ENCODE measurements around the gene ANKS1B.
"Not testable (repeated sequence)": the region's sequence is repeated elsewhere in the genome, so short reads cannot be mapped to it uniquely, and the experiment has no call there.

The ANKS1B gene

DNA sequence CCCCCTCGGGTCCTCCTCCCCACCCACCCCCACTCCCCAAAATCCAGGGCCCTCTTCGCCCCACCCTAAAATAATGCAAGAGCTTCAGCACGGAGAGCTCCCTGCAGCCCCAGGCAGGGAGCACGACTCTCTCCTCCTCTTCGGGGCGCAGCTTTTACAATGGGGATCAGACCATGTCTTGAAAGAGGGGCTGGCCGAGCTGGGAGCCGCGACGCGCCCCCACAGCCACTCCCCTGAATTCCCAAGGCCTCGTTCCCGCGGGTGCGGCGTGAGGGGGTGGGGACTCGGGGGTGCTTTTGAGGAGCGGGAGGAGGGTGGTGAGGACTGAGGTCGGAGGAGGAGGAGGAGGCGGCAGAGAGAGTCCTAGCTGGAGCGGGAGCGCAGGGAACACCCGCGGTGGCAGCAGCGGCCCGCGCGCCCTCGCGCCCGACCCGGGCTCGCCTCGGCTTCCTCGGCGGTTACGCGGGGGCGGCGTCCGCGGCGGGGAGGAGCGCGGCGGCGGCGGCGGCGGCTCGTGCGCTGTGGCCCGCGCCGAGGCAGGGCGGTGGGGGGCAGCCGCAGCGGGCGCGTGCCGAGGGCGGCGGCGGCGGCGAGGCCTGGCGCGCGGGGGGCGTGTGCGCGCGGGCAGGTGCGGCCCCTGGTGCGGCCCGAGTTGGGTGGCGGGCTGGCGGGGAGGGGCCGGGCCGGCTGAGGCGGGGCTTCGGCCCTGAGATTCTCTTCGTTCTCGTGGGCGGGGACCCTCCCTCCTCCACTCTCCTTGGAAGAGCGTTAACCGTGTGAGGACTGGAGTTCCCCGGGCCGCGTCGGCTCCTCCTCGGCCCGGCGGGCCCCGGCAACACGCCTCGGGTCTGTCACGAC, at the start of gene ANKS1B:
Gene ANKS1B, minus strand, starts transcription at position 666 of the 858 bp plus-strand sequence. CDS start 699 bp downstream, outside the sequence.
- DNase-seq (ENCODE audit: low read depth in 2 of 2) = peak in 1 of 2 experiments; percentile 11

DNA sequence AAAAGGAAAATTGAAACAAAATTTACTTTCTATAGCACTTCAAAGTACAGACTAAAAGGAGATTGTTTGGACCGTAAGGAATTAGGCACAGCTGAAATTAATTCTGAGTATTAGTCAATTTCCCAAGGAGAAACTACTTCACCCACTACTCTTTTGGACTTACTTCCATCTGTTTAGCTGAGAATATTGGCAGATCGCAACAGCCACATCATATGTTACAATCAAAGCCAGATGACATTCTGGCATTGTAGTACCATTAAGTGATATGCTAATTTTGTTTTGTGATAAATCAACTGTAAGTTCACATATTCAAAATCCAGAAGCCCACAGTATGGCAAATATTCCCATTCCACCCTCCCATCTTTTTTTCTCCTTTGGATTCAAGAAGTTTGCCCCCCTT, 47.1 kb upstream of the ANKS1B start:
- no peak for DNase-seq (ENCODE audit: low read depth in 2 of 2)

DNA sequence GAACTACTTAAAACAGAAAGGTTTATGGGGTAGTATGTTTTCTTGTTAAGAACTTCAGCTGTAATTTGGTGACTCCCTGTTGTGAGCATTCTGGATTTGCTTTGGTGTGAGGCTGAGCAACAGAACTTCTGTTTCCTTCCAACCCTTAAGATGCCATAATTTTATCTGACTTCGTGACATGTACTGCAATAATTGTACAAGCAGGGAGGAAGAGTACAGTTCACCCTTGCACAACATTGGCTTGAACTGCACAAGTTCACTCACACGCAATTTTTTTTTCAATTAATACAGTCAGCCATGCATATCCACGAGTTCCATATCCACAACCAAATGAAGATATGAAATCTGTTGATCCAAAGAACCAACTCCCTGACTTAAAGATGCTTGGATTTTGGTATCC, 42.9 kb upstream of the ANKS1B start:
- DNase-seq (ENCODE audit: low read depth in 2 of 2) = no peak

DNA sequence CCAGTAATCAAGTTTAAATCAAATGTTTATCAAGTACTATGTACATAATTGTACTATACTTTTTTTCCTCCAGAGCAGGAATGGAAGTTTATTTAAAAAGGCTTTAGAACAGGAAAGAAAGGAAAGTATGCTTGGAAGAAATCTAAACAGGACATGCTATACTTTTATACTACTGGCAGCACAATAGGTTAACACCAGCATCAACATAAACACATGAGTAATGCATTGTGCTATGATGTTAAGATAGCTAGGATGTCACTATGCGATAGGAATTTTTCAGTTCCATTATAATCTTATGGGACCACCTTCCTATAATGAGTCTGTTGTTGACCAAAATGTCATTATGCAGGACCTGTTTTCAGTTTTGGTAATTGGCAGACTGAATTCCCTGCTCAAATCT, 41.5 kb upstream of the ANKS1B start:
- no peak for DNase-seq (ENCODE audit: low read depth in 2 of 2)

DNA sequence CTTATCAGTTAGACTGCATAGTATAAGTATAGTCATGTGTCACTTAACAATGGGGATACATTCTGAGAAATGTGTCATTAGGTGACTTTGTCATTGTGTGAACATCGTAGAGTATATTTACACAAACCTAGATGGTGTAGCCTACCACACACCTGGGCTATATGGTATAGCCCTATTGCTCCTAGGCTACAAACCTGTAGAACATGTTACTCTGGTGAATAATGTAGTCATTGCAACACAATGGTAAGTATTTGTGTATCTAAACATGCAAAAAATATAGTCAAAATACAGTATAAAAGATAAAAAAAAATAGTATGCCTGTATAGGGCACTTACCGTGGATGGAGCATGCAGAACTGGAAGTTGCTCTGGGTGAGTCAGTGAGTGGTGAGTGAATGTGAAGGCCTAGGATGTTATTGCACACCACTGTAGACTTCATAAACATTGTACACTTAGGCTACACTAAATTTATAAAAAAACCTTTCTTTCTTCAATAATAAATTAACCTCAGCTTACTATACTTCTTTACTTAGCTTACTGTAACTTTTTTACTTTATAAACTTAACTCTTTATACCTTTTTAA, 40.3 kb upstream of the ANKS1B start:
- DNase-seq (ENCODE audit: low read depth in 2 of 2) = no peak

DNA sequence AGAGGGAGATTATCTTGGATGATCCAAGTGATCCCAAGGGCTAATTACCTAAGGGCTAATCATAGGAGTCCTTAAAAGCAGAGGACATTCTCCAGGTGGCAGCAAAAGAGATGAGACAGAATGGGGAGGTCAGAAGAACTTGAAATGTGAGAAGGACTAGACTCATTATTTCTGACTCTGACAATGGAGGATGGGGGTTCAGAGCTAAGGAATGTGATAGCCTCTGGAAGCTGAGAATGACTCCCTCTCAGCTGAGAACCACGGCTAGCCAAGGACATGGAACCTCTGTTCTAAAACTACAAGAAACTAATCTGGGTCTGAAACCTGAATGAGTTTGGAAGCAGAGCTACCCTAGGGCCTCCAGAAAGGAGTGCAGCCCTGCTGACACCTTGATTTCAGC, 35.6 kb upstream of the ANKS1B start:
- DNase-seq (ENCODE audit: low read depth in 2 of 2) = no peak

DNA sequence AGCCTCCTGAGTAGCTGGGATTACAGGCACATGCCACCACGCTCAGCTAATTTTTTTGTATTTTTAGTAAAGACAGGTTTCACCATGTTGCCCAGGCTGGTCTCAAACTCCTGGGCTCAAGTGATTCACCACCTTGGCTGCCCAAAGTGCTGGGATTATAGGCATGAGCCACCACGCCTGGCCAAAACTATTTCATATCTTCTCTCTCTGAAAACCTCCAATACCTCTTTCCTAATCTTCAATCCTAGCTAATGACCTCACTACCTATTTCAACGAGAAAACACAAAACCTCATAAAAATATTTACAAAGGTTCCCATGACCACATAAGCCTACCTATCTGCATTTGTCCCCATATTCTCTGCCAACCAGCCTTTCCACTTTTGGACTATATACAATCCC, 32.3 kb upstream of the ANKS1B start:
- no peak for DNase-seq (ENCODE audit: low read depth in 2 of 2)

DNA sequence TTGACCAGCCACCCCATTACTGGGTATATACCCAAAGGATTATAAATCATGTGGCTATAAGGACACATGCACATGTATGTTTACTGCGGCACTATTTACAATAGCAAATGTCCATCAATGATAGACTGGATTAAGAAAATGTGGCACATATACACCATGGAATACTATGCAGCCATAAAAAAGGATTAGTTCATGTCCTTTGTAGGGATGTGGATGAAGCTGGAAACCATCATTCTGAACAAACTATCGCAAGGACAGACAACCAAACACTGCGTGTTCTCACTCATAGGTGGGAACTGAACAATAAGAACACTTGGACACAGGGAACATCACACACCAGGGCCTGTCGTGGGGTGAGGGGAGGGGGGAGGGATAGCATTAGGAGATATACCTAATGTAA, 31.6 kb upstream of the ANKS1B start:
- DNase-seq (ENCODE audit: low read depth in 2 of 2) = not testable (repeated sequence)

DNA sequence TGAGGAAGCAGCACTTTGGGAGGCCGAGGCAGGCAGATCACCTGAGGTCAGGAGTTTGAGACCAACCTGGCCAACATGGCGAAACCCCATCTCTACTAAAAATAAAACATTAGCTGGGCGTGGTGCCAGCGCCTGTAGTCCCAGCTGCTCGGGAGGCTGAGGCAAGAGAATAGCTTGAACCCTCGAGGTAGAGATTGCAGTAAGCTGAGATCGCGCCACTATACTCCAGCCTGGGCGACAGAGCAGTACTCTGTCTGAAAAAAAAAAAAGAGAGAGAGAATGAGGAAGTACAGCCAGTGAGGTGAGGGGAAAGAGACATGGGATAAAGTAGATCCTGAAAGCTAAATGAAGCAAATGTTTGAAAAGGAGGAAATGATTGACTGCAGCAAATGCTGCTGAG, 21.1 kb upstream of the ANKS1B start:
- not testable (repeated sequence) for DNase-seq (ENCODE audit: low read depth in 2 of 2)

DNA sequence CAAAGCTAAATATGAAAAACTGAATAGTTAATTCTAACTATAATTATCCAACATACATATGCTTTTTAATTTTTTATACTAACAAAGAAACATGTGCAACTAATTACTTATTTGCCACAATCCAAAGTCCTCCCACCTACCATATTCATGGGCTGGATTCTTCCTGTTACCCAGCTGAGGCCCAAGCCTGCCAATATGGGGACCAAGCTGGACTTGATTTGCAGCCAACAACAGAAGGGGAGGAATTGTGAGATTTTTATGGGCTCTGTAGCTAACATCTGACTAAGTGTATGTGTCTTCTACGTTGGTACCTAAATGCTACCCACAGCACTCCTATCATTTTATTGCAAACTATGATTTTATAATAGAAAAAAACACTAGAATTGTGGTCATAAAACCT, 13.1 kb upstream of the ANKS1B start:
- no peak for DNase-seq (ENCODE audit: low read depth in 2 of 2)

DNA sequence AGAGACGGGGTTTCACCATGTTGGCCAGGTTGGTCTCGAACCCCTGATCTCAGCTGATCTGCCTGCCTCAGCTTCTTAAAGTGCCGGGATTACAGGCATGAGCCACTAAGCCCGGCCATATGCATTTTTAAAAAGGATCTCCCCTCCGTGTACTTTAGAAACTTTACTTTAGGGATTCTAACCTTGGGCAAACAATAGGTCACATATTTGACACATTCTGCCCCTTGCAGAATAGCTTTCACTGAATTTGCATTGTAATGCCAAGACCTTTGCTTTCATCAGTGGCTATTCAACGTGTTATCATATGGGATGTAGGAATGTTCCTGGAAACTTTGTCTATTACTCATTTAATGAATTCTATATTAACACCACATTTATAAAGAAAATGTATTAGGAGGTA, 11.4 kb upstream of the ANKS1B start:
- DNase-seq (ENCODE audit: low read depth in 2 of 2) = no peak

DNA sequence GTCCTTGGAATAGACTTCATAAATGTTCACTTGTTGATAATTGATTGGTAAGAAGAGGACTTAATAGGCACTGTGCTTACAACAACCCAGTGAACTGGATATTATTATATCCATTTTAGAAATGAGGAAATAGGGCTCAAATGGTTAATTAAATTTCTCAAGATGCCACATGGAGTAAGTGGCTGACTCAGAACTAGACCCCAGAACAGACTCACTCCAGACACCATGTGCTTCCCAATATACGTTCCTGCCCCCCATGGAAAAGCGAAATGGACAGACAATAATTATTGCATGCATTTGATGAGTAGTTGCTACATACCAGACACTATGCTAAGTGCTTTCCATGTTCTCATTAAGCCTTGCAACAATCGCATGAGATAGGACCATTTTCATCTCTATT, 895 bp upstream of the ANKS1B start:
- DNase-seq (ENCODE audit: low read depth in 2 of 2) = no peak

DNA sequence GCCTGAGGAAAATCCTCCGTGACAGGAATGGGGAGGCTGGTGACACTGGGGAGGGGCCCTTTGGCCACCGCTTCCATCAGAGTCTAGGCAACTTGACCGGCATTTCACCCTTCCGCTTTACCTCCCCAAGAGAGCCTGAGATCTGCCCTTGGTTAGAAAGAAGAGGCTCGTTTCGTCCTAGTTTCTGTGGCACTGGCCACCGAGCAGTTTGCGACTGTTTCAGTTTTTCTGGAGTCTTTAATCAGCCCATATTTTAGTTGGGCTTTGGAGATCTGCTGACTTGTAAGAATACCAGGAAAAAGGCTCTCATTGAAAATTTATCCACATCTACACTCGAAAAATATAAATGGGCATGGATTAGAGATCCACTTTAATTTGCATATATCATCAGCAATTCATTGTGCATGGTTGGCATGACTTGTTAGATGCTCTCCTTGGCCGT, 414 bp upstream of the ANKS1B start:
- DNase-seq (ENCODE audit: low read depth in 2 of 2) = no peak

DNA sequence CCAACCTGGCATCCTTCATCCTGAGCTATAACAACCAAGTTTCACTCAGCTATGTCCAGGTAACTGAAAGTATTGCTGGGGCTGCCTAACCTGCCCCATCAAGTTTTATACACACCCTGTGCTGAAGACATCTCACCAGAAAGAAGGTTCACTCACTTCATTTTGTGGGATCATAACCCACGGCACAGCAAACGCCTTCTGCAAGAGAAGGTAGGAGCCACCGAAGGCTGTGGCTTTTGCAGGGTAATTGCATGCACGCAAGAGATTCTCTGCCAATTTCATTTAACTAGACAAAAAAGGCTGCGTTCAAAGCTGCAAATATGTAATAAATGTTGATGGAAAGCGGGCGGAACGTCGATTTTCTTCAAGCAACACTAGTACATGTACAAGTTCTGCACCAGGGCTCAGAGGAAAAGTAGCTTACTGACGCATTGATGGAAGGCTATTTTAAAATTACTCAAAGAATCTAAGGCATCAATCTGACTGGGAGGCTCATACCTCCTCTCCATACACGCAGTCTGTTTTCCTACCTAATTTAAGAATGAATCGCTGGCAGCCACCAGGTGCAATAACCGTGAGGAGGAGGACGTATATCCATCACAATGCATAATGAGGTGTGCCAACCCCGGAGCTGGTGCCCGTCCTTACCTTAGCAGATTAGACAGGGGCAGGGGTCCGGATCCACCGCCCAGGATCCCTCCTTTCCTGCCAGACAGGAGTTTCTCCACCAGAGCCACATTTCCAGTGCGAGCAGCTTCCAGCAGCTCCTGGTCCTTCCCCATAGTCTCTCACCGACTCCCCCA, 1.1 kb downstream of the ANKS1B start:
- DNase-seq (ENCODE audit: low read depth in 2 of 2) = no peak

DNA sequence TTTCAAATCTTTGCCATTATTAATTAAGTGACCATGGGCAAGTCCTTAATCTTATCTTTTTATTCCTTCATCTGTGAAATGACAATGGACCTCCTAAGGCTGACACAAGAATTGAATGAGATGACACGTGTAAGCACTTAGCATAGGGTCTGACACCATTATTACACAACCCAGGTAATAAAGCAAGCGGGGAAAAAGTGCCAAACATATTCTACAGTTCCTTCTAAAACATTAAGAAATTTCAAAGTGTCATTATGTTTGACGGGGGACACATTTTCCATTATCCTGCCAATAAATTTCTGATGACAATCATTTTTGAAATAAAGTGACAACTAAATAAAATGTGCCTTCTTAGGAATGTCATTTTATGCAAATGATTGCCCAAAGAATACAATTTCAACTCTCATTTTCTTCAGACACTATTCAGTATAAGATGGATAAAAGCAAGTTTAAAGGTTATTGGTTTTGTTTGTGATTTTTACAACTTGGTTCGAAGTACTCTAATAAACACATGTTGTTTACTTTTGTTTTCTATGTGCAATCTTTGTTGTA, 3.0 kb downstream of the ANKS1B start:
- DNase-seq (ENCODE audit: low read depth in 2 of 2) = no peak

DNA sequence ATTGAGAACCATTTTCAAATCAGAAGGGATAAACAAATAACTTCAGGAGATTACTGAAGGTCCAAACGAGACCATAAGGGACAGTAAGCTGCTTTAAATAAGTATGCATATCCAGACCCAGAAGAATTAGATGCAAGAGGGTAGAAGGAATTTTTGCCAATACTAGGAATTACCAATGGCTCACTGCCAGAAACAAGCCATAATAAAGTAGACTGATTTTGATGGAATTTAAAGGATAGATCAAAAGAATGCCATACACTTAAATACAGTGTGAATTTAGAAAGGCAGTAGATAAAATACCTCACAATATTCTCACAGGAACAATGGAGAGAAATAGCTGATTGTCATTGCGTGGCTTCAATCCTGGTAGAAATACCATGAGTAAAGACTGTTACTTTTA, 5.3 kb downstream of the ANKS1B start:
- no peak for DNase-seq (ENCODE audit: low read depth in 2 of 2)

DNA sequence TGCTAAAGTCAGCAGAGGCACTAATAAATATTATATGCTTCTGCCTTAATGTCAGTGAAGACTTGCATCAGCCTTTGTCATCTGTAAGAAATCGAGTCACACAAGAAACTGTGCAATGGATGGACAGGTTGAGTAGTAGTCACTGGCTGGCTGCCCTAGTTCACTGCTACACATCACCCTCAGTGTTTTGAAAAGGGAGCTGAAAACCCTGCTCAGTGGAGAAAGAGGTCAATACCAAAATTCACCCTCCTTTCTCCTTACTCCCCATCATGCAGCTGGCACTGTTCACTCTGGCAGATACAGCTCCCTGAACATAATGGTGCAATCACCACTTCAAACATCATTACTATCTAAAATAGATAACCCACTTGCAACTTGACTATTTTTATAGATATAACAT, 6.6 kb downstream of the ANKS1B start:
- DNase-seq (ENCODE audit: low read depth in 2 of 2) = no peak

DNA sequence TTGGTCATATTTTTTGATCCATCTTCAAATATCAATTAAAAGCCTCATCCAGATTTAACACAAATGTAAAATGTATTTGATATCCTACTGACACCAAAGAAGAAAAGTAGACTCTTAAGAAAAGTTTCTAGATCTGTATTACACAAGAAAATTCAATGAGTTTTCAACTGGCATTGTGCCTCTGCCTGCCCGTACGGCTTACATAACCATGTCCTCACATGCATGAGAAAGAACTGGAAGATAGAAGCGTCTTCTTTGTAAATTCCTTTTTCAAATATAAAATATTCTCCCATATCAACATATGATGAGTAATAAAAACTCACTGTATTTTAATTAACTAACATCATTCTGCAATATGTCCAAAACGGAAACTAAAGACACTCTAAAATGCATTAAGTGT, 7.2 kb downstream of the ANKS1B start:
- DNase-seq (ENCODE audit: low read depth in 2 of 2) = no peak

DNA sequence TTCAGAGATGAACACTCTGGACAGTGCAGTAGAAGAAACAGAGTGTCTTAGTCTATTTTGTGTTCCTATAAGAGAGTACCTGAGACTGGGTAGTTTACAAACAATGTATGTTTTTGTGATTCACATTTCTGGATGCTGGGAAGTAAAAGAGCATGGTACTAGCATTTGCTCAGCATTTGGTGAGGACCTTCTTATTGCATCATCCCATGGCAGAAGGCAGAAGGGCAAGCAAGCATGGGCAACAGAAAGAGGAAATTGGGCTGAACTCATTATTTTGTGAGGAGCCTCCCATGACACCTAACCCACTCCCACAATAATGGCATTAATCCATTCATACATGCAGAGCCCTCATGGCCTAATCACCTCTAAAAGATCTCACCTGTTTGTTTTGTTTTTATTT, 8.0 kb downstream of the ANKS1B start:
- DNase-seq (ENCODE audit: low read depth in 2 of 2) = no peak

DNA sequence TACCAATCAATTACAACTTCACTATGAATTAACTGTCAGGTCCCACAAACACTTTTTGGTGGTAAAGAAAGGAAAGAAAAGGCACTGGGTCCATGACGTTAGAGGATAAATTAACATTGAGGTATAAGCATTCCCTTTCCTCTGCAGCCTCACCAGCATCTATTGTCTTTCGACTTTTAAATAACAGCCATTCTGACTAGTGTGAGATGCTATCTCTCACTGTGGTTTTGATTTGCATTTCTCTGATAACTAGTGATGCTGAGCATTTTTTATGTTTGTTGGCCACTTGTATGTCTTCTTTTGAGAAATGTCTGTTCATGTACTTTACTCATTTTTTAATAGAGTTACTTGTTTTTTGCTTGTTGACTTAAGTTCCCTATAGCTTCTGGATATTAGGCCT, 9.4 kb downstream of the ANKS1B start:
- DNase-seq (ENCODE audit: low read depth in 2 of 2) = no peak

DNA sequence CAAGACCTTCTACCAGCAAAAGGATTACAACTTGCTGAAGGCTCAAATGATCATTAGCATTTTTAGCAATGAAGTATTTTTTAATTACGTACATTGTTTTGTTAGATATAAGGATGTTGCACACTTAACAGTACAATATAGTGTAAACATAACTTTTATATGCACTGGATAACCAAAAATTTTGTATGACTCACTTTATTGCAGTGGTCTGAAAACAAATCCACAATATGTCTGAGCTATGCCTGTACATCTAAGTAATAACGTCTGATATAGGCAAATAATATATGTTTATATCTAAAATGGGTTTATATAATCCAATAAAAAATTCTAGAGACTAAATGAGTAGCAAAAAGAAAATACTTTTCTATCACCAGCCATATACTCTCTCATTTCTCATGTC, 10.6 kb downstream of the ANKS1B start:
- DNase-seq (ENCODE audit: low read depth in 2 of 2) = no peak

DNA sequence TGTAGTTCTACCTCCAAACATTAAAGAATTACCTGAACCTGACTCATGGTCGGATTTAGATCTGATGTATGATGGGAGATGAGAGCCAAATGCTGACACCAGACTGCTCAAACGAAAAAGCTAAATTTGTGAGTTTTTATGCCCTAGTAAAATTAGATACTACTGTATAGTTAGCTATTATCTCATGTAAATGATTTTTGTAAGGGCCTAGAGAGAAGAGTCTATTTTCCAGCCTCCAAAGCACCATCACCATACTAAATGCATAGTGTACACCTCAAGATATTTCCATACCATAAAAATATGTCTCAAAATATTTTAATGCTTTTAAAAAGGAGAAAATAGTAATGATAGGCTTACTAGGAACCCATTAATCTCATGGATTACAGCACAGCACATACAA, 18.3 kb downstream of the ANKS1B start:
- no peak for DNase-seq (ENCODE audit: low read depth in 2 of 2)
